GM23248 (cell line): Measurements from ENCODE around the gene DCHS2.

Experiments used
- EZH2 ChIP-seq: fragments of 200-600 bp; sonication (generic); IDR thresholded peaks from 2 replicates; pipeline ENCODE4 v1.6.1; 2018; ENCODE audit warnings: antibody characterized with exemption, mild to moderate bottlenecking; ENCODE audit not compliant: insufficient read depth, poor library complexity, severe bottlenecking
- EZH2phosphoT487 ChIP-seq: fragments of 200-600 bp; sonication (generic); IDR thresholded peaks from 2 replicates; pipeline ENCODE4 v1.6.1; 2018; ENCODE audit warnings: antibody characterized with exemption, moderate library complexity, mild to moderate bottlenecking, low read depth; ENCODE audit not compliant: insufficient read depth

- TF ChIP-seq EZH2, result no peak
- TF ChIP-seq EZH2phosphoT487, result no peak
These were observed 257.0 kb downstream of the DCHS2 start for GRCh38 chr4:154234576-154234975.
